HepG2 (cell line): ENCODE measurements around the gene SF3A2. TPM values are rescaled to one million over a fixed set of nuclear protein-coding genes. Genes with fewer than 3 reads are reported as not detected.

Source experiments
- AHR ChIP-seq: IDR thresholded peaks from 2 replicates; pipeline ENCODE4 v1.6.1; 2018; ENCODE audit warnings: missing genetic modification reagents, missing compliant biosample characterization
- BRCA1 ChIP-seq: sonication (generic); formaldehyde crosslinking; IDR thresholded peaks from 2 replicates; pipeline ENCODE4 v1.4.0; 2020; ENCODE audit warnings: missing genetic modification reagents
- BRD4 ChIP-seq: sonication (generic); formaldehyde crosslinking; IDR thresholded peaks from 2 replicates; pipeline ENCODE4 v1.4.0; 2020; ENCODE audit warnings: missing genetic modification reagents
- DPF2 ChIP-seq: sonication (generic); formaldehyde crosslinking; IDR thresholded peaks from 2 replicates; pipeline ENCODE4 v1.4.0; 2020; ENCODE audit warnings: mild to moderate bottlenecking, low read depth, missing genetic modification reagents, borderline replicate concordance
- ELF1 ChIP-seq: sonication (generic); formaldehyde crosslinking; IDR thresholded peaks from 2 replicates; pipeline ENCODE4 v1.4.0; 2020; ENCODE audit warnings: missing genetic modification reagents
- ELF3 ChIP-seq: IDR thresholded peaks from 2 replicates; pipeline ENCODE4 v1.6.1; 2016; ENCODE audit warnings: missing genetic modification reagents, missing compliant biosample characterization
- HNF4G ChIP-seq, 2 experiments: sonication (generic) in 1 of 2; formaldehyde crosslinking in 1 of 2; IDR thresholded peaks; 2 replicates each; pipeline versions ENCODE4 v1.4.0 to v1.6.1; 2011 to 2020; ENCODE audit warnings: borderline replicate concordance in 2 of 2, low read depth in 2 of 2, mild to moderate bottlenecking in 2 of 2, low read length in 1 of 2, missing genetic modification reagents in 1 of 2, moderate library complexity in 1 of 2
- HOXA5 ChIP-seq: sonication (generic); formaldehyde crosslinking; IDR thresholded peaks from 2 replicates; pipeline ENCODE4 v1.4.0; 2020; ENCODE audit warnings: missing genetic modification reagents
- HOXA9 ChIP-seq: sonication (generic); formaldehyde crosslinking; IDR thresholded peaks from 2 replicates; pipeline ENCODE4 v1.8.1; 2022; ENCODE audit warnings: missing genetic modification reagents, mild to moderate bottlenecking, moderate library complexity, borderline replicate concordance
- JUNB ChIP-seq: sonication (generic); formaldehyde crosslinking; IDR thresholded peaks from 2 replicates; pipeline ENCODE4 v1.8.0; 2022; ENCODE audit warnings: missing genetic modification reagents, mild to moderate bottlenecking, borderline replicate concordance
- MAFK ChIP-seq, 2 experiments: IDR thresholded peaks in 1 of 2; conservative IDR thresholded peaks in 1 of 2; 2 replicates each; pipeline ENCODE4 v1.6.1; 2011; ENCODE audit warnings: improper control_type of control experiment in 2 of 2, low read length in 2 of 2
- MED1 ChIP-seq: sonication (generic); formaldehyde crosslinking; IDR thresholded peaks from 2 replicates; pipeline ENCODE4 v1.4.0; 2020; ENCODE audit warnings: missing genetic modification reagents
- PHF8 ChIP-seq: sonication (generic); formaldehyde crosslinking; IDR thresholded peaks from 2 replicates; pipeline ENCODE4 v1.5.0; 2020; ENCODE audit warnings: missing genetic modification reagents
- RBAK ChIP-seq: sonication (generic); formaldehyde crosslinking; IDR thresholded peaks from 2 replicates; pipeline ENCODE4 v1.5.1; 2020; ENCODE audit warnings: mild to moderate bottlenecking, missing genetic modification reagents
- RFX1 ChIP-seq: fragments of 450-650 bp; IDR thresholded peaks from 2 replicates; pipeline ENCODE4 v1.6.1; 2017
- SMARCE1 ChIP-seq: fragments of 450-650 bp; IDR thresholded peaks from 2 replicates; pipeline ENCODE4 v1.6.1; 2017; ENCODE audit warnings: borderline replicate concordance
- SRF ChIP-seq: IDR thresholded peaks from 2 replicates; pipeline ENCODE4 v1.6.1; 2011; ENCODE audit warnings: mild to moderate bottlenecking, low read depth, low read length, moderate library complexity
- SYNCRIP ChIP-seq: fragments of 200-400 bp; formaldehyde crosslinking; IDR thresholded peaks from 2 replicates; pipeline ENCODE4 v1.6.1; 2018; ENCODE audit warnings: mild to moderate bottlenecking, low read depth, low read length; ENCODE audit not compliant: insufficient read depth
- ZBTB10 ChIP-seq: sonication (generic); formaldehyde crosslinking; IDR thresholded peaks from 2 replicates; pipeline ENCODE4 v1.4.0; 2020; ENCODE audit warnings: missing genetic modification reagents, borderline replicate concordance
- ZBTB7B ChIP-seq: sonication (generic); formaldehyde crosslinking; IDR thresholded peaks from 2 replicates; pipeline ENCODE4 v1.4.0; 2020; ENCODE audit warnings: missing genetic modification reagents
- ZBTB8A ChIP-seq: sonication (generic); formaldehyde crosslinking; IDR thresholded peaks from 2 replicates; pipeline ENCODE4 v1.4.0; 2020; ENCODE audit warnings: mild to moderate bottlenecking, low read depth, missing genetic modification reagents, borderline replicate concordance
- ZFP1 ChIP-seq: IDR thresholded peaks from 2 replicates; pipeline ENCODE4 v1.6.1; 2016
- ZNF790 ChIP-seq: sonication (generic); formaldehyde crosslinking; IDR thresholded peaks from 2 replicates; pipeline ENCODE4 v1.8.0; 2022; ENCODE audit warnings: missing genetic modification reagents, mild to moderate bottlenecking, borderline replicate concordance
- polyA plus RNA-seq, 8 experiments: library from polyadenylated mRNA; depleted of rRNA in 3 of 8; stranded (reverse) in 7 of 8; unstranded in 1 of 8; fragments of >200 nt; fragmentation: Illumina TruSeq in 4 of 8; extraction: Trizol in 4 of 8; gene quantifications; 2 replicates each; pipeline versions ENCODE4 v1.2.1 to v1.2.3, GENCODE V29; 2011 to 2016; ENCODE audit warnings: low read depth in 4 of 8, missing spikeins in 1 of 8, mixed read lengths in 1 of 8; ENCODE audit not compliant: insufficient read depth in 1 of 8
- total RNA-seq, 5 experiments: library from RNA; depleted of rRNA; stranded (reverse); fragments of >200 nt; fragmentation: Illumina TruSeq; extraction: Trizol; gene quantifications; 2 replicates each; pipeline ENCODE4 v1.2.3, GENCODE V29; 2016; ENCODE audit warnings: low read depth in 1 of 5
- TF ChIP-seq, protein P1 (sequence below): sonication (generic); formaldehyde crosslinking; IDR thresholded peaks from 2 replicates; pipeline ENCODE4 v1.4.0; 2020; ENCODE audit warnings: missing genetic modification reagents
- TF ChIP-seq, protein P2 (sequence below): sonication (generic); formaldehyde crosslinking; IDR thresholded peaks from 2 replicates; pipeline ENCODE4 v1.8.0; 2022; ENCODE audit warnings: mild to moderate bottlenecking, missing genetic modification reagents; ENCODE audit not compliant: insufficient replicate concordance
- TF ChIP-seq, protein P3 (sequence below): sonication (generic); formaldehyde crosslinking; IDR thresholded peaks from 2 replicates; pipeline ENCODE4 v1.4.0; 2020; ENCODE audit warnings: low read depth, mild to moderate bottlenecking, missing genetic modification reagents

Gene SF3A2
- total and polyA plus RNA-seq, 2 of the 13 experiments (the other 11 are each of a cell fraction or from before 2014, with no cell fraction given): 8.6 to 8.8 TPM

- TF ChIP-seq ZBTB8A (CRISPR knock-in tag) (no peak), SRF (no peak), PHF8 (no peak), ELF1 (CRISPR knock-in tag) (no peak), HOXA9 (CRISPR knock-in tag) (no peak), MAFK (conservative IDR thresholded peaks at IDR 0.05 in 1 of 2, IDR thresholded peaks at IDR 0.05 in 1 of 2; ENCODE audit: low read length in 2 of 2) (no peak), BRD4 (CRISPR knock-in tag) (no peak), AHR (CRISPR knock-in tag) (no peak), RFX1 (no peak), SYNCRIP (no peak), ZNF790 (CRISPR knock-in tag) (0 out of 2 replicates have a peak, but pooled peaks have one; percentile 2), ZFP1 (CRISPR knock-in tag) (no peak), ELF3 (no peak), SMARCE1 (no peak), RBAK (CRISPR knock-in tag) (no peak), HNF4G (IDR thresholded peaks at IDR 0.05; ENCODE audit: borderline replicate concordance, low read depth, low read length) (no peak), HNF4G (CRISPR knock-in tag; IDR thresholded peaks at IDR 0.05; ENCODE audit: borderline replicate concordance, low read depth) (no peak), MED1 (CRISPR knock-in tag) (no peak), ZBTB7B (CRISPR knock-in tag) (peak; percentile 65; the same call in 1 of the 2 replicates), HOXA5 (no peak), JUNB (CRISPR knock-in tag) (no peak), DPF2 (CRISPR knock-in tag) (no peak), ZBTB10 (0 out of 2 replicates have a peak, but pooled peaks have one; percentile 14), BRCA1 (CRISPR knock-in tag) (no peak)
- TF ChIP-seq, protein P1, sequence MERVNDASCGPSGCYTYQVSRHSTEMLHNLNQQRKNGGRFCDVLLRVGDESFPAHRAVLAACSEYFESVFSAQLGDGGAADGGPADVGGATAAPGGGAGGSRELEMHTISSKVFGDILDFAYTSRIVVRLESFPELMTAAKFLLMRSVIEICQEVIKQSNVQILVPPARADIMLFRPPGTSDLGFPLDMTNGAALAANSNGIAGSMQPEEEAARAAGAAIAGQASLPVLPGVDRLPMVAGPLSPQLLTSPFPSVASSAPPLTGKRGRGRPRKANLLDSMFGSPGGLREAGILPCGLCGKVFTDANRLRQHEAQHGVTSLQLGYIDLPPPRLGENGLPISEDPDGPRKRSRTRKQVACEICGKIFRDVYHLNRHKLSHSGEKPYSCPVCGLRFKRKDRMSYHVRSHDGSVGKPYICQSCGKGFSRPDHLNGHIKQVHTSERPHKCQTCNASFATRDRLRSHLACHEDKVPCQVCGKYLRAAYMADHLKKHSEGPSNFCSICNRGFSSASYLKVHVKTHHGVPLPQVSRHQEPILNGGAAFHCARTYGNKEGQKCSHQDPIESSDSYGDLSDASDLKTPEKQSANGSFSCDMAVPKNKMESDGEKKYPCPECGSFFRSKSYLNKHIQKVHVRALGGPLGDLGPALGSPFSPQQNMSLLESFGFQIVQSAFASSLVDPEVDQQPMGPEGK (CRISPR knock-in tag): peak; percentile 63
- TF ChIP-seq, protein P2, sequence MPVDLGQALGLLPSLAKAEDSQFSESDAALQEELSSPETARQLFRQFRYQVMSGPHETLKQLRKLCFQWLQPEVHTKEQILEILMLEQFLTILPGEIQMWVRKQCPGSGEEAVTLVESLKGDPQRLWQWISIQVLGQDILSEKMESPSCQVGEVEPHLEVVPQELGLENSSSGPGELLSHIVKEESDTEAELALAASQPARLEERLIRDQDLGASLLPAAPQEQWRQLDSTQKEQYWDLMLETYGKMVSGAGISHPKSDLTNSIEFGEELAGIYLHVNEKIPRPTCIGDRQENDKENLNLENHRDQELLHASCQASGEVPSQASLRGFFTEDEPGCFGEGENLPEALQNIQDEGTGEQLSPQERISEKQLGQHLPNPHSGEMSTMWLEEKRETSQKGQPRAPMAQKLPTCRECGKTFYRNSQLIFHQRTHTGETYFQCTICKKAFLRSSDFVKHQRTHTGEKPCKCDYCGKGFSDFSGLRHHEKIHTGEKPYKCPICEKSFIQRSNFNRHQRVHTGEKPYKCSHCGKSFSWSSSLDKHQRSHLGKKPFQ (CRISPR knock-in tag): peak; percentile 45
- TF ChIP-seq, protein P3, sequence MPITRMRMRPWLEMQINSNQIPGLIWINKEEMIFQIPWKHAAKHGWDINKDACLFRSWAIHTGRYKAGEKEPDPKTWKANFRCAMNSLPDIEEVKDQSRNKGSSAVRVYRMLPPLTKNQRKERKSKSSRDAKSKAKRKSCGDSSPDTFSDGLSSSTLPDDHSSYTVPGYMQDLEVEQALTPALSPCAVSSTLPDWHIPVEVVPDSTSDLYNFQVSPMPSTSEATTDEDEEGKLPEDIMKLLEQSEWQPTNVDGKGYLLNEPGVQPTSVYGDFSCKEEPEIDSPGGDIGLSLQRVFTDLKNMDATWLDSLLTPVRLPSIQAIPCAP (CRISPR knock-in tag): no peak
These were observed 32.2 kb downstream of the SF3A2 start (continued) for GRCh38 chr19:2268861-2269243.
